Stimulated activated CD8-positive, alpha-beta memory T cell treated with anti-CD3 and anti-CD28 coated beads, Interleukin-15, amount 100 ng/mL, for 48 hours (primary cell): ENCODE data around the gene ARHGAP36.

ENCODE experiments used
- DNase-seq, 2 donors: peaks; one replicate each; pipeline ENCODE4 v3.0.0-alpha.2; 2020; ENCODE audit warnings: low read depth in 2 of 2

Gene ARHGAP36, protein sequence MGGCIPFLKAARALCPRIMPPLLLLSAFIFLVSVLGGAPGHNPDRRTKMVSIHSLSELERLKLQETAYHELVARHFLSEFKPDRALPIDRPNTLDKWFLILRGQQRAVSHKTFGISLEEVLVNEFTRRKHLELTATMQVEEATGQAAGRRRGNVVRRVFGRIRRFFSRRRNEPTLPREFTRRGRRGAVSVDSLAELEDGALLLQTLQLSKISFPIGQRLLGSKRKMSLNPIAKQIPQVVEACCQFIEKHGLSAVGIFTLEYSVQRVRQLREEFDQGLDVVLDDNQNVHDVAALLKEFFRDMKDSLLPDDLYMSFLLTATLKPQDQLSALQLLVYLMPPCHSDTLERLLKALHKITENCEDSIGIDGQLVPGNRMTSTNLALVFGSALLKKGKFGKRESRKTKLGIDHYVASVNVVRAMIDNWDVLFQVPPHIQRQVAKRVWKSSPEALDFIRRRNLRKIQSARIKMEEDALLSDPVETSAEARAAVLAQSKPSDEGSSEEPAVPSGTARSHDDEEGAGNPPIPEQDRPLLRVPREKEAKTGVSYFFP

DNA sequence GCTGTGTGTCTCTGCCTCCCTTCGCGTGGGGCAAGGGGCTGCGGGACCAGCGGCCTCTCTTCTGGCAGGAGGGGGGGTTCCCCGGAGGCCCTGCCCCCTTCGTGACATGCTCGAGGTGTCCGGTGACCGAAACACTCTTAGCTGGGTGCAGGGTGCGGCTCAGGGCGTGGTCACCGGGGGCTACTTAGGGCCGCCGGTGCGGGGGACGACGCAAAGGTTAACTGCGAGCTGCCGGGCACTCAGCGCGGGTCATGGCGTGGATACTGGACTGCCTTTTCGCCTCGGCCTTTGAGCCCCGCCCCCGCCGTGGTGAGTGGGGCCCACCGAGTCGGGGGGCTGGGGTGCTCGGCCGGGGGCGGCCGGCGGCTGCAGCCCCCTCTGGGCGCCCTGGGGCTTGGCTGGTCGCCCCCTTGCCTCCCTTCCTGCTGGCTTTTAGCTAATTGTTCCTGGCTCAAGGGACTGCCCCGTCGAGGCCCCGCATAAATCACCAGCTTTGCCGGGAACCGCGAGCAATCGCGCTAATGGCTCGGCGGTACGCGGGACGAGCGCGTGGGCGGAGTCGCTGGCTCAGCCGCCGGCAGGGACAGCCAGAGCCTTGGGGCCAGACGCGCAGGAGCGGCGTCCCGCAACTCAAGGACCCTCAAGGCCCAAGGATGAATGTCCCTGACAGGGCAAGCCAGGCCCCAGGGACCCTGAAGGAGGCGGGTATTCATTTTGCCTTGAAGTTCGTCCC, at the start of gene ARHGAP36:
Gene ARHGAP36 (plus strand): TSS at position 211 of the 733 bp plus-strand sequence. CDS start 23,320 bp downstream, outside the sequence.
- no peak for DNase-seq

DNA sequence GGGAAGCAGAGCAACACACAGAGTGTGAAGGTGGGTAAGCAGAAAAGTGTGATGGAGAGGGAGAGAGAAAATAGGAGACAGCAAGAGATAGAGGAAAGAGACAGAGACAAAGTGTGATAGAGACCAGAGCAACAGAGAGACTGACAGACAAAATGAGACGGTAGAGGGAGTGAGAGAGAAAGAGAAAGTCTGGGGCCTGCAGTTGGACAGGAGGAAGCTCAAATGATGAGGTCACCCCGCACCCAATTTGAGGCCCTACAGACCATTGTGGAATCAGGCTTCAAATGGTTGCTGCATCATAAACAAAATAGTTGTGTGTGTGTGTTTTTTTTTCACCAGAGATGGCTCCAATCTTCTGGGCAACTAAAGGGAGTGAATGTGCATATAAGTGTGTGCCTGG, 48.0 kb upstream of the ARHGAP36 start:
- no peak for DNase-seq

DNA sequence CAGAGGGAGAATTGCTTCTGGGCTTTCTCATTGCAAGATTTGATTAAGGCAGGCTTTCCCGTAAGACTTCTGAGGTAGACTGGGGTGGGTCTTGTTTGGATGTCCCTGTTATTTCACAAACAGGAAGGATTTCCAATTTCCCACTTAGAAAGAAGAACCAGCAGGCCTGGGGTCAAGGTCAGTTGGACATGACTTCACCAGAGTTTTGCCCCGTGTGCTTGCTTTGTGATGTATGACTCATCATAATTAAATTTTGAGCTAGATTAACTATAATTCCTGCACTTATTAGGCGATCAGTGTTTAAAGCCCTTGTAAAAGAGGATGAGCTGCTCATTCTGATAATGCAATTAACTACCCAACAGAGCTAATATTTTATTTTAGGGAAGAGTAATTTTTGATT, 32.8 kb upstream of the ARHGAP36 start:
- DNase-seq, result no peak

DNA sequence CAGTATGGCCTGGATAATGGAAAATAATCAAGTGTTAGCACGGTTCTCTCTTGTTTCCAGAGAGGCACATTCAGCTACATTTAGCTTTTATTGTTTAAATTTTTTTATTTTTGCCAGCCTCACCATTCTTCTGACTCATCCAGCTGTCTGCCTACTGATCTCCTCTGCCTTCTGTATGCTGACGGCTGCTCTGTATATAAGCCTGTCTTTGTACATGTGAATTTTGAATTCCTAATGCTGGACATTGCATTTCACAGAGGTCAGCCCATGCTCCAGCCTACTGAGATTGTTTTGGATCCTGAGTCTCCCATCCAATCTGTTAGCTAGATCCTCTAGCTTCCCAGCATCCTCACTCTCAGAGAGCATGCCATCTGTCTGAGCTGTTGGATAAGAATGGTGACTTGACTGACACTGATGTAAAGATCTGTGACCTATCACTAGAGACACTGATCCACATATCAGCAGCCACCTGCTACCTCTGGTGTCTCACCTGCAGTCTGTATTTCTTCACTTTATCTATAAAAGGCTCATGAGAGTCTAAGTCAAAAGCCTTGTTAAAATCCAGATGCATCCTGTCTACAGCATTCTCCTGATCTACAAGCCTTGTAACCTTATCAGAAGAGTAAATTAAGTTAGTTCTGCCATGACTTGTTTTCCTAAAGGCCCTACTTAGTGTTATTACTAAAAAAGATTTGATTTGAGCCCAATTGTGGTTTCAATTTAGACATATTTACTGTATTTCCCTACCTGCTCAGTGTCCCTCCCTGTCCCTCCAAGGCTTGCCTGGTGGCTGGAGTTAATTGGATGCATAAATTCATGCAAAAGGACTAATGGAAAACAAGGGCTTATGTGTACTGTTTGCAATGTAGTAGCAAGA, 25.6 kb upstream of the ARHGAP36 start:
- no peak for DNase-seq

DNA sequence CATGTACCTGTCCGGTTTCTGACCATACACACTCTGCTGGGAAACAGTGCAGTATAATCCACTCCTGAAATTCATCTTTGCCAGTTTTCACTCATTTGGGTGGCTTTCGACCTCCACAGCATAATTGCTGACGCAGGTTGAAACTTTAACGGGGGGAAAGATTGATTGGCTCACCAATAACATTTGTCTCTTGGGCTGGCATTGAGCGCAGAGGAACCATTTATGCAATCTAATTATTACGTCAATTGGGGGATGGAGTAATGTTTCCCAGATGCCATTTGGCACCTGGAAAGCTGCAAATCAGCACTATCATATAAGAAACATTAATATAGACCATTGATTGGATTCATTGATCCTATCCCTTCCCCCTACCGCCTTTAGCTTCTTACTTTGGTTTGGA, 24.1 kb upstream of the ARHGAP36 start:
- DNase-seq, result no peak

DNA sequence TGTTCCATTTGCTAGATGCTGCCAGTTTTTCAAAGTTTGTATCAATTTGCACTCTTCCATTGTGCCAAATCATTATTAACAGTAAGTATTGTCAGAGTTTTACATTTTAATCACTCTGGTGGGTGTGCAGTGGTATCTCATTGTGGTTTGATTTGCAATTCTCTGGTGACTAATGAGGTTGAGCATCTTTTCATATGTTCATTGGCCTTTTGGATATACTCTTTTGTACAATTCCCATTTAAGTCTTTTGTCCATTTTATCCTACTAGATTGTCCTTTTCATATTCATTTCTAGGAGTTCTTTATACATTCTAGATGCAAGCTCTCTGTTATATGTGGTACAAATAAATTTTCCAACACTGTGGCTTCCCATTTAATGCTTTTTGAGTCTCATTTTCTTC, 17.4 kb upstream of the ARHGAP36 start:
- no peak for DNase-seq

DNA sequence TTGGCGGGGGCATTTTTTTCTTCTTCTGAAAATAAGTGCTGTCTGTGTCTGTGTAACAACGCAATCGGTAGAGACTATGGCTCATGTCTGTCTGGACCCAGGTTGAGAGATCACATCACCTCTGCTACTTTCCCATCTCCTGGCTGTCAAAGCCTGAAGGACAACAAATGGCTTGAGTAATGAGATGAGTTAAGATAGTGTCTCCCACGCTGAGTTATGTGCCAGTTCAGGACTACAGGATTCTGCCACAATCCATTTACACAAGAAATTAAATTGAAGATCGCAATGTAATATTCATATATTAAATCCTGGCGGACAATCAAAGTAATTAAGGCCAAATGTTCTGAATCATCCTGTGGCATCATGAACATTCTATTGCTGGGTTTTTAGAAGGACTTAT, 16.5 kb upstream of the ARHGAP36 start:
- no peak for DNase-seq

DNA sequence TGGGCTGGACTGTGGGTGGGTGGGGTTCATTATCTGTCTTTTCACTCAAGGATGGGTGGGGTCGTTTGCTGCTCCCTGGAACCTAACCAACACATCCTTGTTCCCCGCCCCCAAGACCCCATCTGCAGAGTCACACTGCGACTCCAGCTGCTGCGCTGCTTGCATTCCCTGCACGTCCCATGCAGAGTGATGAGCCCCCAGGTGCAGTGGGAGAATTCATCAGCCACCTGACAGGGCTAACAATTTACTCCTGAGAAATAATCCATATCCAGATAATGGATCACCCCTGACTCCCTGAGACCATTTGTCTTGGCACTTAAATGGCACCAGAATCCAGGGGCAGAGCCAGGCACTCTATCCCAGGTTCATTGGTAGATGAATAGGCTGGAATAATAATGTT, 12.4 kb upstream of the ARHGAP36 start:
- no peak for DNase-seq

DNA sequence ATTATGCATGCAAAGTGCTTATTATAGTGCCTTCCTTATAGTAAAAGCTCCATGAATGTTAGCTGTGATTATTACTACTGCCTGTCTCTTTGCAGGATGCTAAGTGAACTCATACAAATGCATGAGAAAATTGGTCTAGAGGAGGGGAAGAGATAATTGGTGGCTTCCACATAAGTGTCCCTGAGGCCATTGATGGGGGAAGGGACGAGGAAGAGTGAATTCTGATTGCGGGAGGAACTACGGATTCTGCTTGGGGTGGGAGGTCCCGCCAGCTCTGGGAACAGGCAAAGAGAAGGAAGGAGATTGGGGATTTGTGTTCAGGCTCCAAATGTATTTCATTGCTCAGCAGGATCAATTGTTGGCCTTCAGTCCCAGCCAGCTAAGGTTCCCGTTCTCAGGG, 11.6 kb upstream of the ARHGAP36 start:
- no peak for DNase-seq

DNA sequence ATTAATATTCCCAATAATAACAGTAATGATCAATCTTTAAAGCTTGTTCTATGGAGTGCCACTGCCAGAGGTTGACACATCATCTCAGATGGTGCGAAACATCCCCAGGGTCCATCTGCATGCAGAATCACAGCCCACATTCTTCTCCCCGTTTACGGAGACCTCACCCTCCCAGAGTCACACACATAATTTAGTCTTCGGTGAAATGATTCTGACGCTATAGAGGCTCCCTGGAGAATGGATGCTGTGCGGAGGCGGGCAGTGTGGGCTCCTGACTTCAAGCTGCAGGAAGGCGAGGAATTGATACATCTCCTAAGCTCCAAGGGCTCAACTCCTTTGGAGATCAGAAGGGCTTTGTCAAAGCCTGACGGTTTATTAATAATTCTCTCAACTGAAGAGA, 11.0 kb upstream of the ARHGAP36 start:
- no peak for DNase-seq

DNA sequence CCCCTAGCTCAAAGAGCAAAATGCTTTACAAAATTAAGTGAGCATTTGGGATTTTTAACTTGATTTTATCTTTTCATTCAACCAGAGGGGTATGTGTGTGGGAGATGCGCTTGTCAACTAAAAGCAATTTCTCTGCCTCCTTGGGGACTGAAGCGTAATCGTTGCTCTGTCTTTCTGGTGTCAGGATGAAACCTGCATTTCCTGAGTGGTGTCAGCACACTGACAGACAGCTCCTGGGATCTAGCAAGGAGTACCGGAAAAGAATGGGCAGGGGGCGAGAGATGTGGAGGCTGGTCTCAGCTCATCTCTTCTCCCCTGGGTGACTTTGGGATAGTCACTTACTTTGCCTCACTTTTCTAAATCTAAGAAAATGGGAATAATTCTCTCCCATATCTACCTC, 5.1 kb upstream of the ARHGAP36 start:
- DNase-seq, result no peak

DNA sequence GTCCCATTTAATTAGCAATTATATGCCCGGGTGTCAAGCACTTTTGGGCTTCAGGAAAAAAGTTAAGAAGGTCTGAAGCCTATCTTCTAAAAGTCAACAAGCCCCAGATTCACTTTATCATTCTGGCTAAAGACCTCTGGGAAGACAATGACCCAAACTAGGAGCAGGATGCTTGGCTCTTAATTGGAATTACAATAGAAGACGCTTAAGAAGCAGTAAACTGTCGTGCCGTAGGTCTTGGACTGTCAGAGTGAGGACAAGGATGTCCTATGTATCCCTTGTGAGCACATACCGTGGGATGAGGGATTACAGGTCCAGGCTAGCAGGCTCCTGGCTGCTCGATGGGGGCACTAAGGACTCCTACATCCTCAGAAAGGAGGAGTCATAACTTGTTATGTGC, 3.2 kb upstream of the ARHGAP36 start:
- DNase-seq, result no peak

DNA sequence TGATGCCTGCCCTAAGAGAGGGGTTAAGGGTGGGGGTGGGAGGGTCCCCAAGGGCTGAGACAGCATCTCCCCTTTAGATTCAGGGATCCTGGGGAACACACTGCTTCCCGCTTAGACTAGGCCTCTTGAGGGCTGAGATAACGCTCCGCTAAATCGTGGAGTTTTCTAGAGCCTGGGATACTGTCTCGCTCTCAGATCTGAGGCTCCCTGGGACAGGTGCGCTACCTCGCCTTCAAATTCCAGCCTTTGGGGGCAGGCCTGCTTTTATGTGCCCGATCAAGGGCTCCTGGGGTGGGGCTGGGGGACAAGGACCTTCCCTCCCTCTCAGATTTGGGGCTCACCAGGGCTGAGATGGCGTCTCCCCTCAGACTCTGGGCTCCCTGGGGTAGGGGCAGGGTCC, 440 bp upstream of the ARHGAP36 start:
- no peak for DNase-seq

DNA sequence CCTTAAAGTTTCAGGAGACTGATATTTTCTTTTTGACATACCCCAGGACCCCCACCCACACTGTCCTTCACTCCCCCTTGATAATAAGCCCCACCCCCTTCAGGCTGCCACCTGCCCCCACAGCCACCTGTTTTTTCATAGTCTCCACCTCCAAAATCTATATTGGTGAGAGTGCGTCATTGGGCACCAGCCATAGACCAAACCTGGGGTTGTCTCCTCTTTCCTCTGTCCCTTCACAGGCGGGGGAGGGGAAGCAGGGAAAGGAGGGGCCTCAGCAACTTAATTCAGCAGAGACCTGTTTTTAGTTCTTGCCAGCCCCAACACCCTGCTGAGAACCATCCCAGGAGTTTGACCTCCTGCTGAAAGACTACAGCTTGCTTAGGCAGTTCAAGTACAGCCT, 1.1 kb downstream of the ARHGAP36 start:
- no peak for DNase-seq

DNA sequence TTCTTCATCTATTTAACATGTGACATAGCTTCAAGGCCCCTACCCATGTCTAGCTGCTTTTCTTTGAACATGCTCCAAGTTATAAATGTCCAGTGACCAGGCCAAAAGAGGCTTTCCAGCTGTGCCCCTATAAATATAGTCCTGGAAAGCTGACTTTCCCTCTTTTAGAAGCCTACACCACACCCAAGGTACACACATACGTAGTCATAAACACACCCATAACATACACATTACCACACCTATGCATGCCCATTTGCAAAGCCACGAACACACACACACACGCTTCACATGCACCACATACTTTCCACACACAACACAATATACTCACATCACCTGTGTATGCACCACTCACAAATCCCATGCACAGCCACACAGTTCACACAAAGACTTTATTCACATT, 2.0 kb downstream of the ARHGAP36 start:
- no peak for DNase-seq

DNA sequence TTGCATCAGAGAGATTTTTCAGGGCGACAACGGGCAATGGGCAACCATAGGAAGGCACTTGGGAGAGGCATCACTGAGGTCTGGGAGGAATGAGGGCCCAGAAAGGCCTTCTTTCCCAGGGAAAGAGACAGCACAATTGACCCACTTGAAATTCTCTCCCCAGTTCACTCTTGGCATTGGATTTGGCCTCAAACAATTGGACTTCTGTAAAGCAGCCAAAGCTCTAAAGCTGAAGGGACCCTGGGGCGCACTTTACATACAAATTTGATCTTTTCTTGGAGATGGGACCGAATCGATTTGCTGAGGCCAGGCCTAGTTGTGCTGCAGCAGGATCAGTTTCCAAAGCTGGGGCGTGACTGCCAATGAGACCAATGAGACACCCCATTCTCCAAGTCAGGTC, 3.2 kb downstream of the ARHGAP36 start:
- DNase-seq, result no peak

DNA sequence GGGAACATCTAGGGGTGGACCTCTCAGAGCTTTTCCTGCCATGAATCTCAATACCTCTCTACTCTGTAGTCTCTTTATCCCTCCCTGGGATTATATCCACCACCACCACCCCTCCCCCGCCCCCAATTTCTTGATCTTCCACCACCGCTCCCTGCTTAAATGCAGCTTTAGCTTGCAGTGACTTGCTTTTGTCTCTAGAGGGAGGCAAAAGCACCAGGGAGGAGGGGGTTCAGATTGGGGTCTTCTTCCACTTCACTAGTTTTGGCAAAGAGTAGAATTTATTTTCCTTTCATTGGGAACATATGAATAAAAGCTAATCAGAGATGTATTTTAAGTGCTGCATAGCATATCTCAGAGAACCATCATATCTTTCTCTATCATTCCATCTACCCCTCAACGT, 5.5 kb downstream of the ARHGAP36 start:
- DNase-seq, result no peak

DNA sequence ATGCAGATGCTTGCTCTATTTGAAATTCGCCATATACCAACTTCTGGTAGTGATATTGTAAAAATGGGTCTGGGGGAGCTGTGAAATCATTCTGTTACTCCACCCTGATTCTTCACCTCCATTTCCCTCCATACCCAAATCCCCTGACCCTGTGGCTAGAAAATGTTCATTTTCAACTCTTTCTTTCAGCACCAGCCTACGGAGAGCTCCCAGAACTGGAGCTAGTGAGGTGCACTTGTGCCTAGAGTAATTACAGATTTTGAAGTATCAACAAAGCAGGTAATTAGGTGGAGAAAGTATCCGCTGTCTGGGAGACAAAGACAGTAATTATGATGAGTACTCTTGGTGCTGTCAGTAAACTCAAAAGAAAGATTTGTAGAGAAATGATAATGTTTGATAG, 8.1 kb downstream of the ARHGAP36 start:
- no peak for DNase-seq

DNA sequence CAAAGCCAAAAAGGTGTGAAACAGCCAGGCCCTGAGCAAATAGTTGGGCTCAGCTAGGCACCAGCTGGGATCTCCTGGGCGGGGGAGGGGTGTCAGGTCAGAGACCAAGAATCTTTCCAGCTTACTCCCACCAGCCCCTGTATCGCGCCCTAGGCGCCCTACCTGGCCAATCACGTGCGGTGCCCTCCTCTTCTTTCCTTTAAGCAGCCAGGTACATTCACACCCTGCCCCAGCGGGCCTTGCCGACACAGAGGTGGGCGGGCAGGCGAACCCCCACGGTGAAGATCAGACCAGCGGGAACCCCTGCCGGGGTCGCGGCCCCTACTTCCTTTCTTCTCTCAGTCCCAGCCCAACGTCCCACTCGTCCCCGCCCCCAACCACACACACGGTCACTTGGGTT, 9.1 kb downstream of the ARHGAP36 start:
- DNase-seq, result no peak

DNA sequence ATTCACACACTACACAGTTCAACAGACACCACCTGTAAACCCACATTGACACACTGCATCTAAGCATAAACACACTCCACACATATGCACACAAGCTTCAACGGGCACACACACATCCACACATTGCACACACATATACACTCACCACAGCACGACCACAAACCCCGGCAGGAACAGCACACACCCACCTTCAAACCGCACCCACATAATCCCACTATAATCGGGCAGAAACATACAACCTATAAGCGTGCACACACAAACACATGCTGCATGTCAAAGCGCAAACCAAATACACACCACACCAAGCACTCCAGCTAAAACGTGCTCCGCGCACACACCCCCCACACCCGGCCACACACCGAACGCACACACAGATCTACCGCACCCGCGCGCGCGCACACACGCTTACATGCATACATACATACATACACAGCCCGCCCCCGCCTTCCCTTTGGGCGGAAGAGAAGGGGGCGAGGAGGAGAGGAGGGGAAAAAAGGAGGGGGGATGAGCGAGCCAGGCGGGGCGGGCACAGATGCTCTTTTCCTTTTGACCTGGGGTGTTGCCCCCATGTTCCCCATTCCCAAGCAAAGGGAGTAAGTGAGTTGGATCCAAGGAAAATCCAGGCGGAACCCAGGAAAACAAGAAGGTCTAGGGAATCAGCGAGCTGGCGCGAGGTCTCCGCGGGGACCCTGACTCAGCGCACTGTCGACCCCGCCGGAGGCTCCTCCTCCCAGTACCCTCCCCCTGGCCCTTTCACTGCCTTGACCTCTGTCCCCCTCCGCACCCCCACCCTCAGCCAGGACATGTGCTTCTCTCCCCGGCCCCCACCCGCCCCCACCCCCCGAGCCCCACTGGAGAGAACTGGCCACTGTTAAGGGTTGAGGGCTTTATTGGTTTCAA, 9.9 kb downstream of the ARHGAP36 start:
- DNase-seq, result no peak
